ENCODE data around the gene ZNF771. TPM values are rescaled to one million over a fixed set of nuclear protein-coding genes. Genes with fewer than 3 reads are reported as not detected.
A peak's percentile ranks its signal among the peaks of the same experiment; 100 is the strongest.
"Not testable (repeated sequence)": the region's sequence is repeated elsewhere in the genome, so short reads cannot be mapped to it uniquely, and the experiment has no call there.

Gene ZNF771
- total RNA-seq, 1 donor from 2014 or later: 4.4 TPM

- Mint-ChIP-seq H3K4me3 (peak overlapping the region; percentile 91), H3K27ac (peak overlapping the region; percentile 78), H3K9me3 (no peaks in the 10 kb centered on the region), H3K27me3 (no peaks in the 10 kb centered on the region), H3K4me1 (peaks cover 25% of the 10 kb centered on the region), H3K36me3 (ENCODE audit: low read depth) (peaks cover 24% of the 10 kb centered on the region)
- intact Hi-C loops (cut with micrococcal nuclease): loop anchor here (1.0 to 2.0 kb wide), 7 partner anchors 12 to 531 kb away; partner anchors contain the start of genes CD2BP2, CDIPT, SEPTIN1 and TBC1D10B
- ATAC-seq (ENCODE audit: low read depth) (no peak), DNase-seq (no peak)
- TF ChIP-seq CTCF (IDR thresholded peaks at IDR 0.05): no peak
- ChIA-PET POLR2A (interaction anchor here (0.6 to 3.2 kb wide), 15 partner anchors 12 to 329 kb away, joined by 3 to 56 read pairs (median 6); partner anchors contain the start of genes ALDOA, CD2BP2, SEPTIN1 and TBC1D10B), CTCF (interaction anchor here (0.8 to 1.9 kb wide), 7 partner anchors 12 to 221 kb away, joined by 3 to 14 read pairs (median 6); partner anchors contain the start of genes DCTPP1, SEPTIN1 and ZNF771)
Measured at GRCh38 chr16:30394592-30395154, 12.7 kb upstream of the ZNF771 start.

- no peaks in the 10 kb centered on the region for H3K9me3 Mint-ChIP-seq
- peak; percentile 96 for ATAC-seq (ENCODE audit: low read depth)
- peak within 1 kb of the TSS; percentile 78 for H3K27ac Mint-ChIP-seq
- peak; percentile 77 for DNase-seq
- no peak for TF ChIP-seq CTCF (IDR thresholded peaks at IDR 0.05)
- ChIA-PET CTCF (interaction anchor here (0.8 to 1.9 kb wide), 8 partner anchors 12 to 220 kb away, joined by 3 to 14 read pairs (median 6); partner anchors contain the start of genes DCTPP1, SEPTIN1 and ZNF771), POLR2A (interaction anchor here (0.6 to 3.2 kb wide), 19 partner anchors 11 to 330 kb away, joined by 3 to 56 read pairs (median 6); partner anchors contain the start of genes ALDOA, CD2BP2, SEPTIN1 and TBC1D10B)
- intact Hi-C loops (cut with micrococcal nuclease): loop anchor here (1.0 to 2.0 kb wide), 7 partner anchors 12 to 532 kb away; partner anchors contain the start of genes CD2BP2, CDIPT, SEPTIN1 and TBC1D10B
- H3K4me1 Mint-ChIP-seq: peaks cover 31% of the 10 kb centered on the region
- H3K36me3 Mint-ChIP-seq (ENCODE audit: low read depth): peaks cover 27% of the 10 kb centered on the region
- peak within 1 kb of the TSS; percentile 91 for H3K4me3 Mint-ChIP-seq
- no peaks in the 10 kb centered on the region for H3K27me3 Mint-ChIP-seq
Measured at GRCh38 chr16:30395155-30395991, 12.0 kb upstream of the ZNF771 start, which contains the start of gene ZNF48. Gene ZNF48, plus strand, starts transcription at chr16:30395420. Its CDS starts 375 bp downstream, at chr16:30395795.

- intact Hi-C loops (cut with micrococcal nuclease): loop anchor here (1.0 to 2.0 kb wide), 7 partner anchors 11 to 533 kb away; partner anchors contain the start of genes CD2BP2, CDIPT, SEPTIN1 and TBC1D10B
- H3K9me3 Mint-ChIP-seq: no peaks in the 10 kb centered on the region
- H3K4me3 Mint-ChIP-seq: peak overlapping the region; percentile 80
- ATAC-seq (ENCODE audit: low read depth): no peak
- H3K27me3 Mint-ChIP-seq: no peaks in the 10 kb centered on the region
- peaks cover 37% of the 10 kb centered on the region for H3K4me1 Mint-ChIP-seq
- ChIA-PET CTCF (interaction anchor here (1.2 to 1.9 kb wide), 6 partner anchors 11 to 34 kb away, joined by 4 to 14 read pairs (median 5); partner anchors contain the start of genes DCTPP1 and ZNF771), POLR2A (interaction anchor here (0.7 to 3.2 kb wide), 16 partner anchors 10 to 302 kb away, joined by 3 to 56 read pairs (median 6); partner anchors contain the start of genes CD2BP2, CORO1A, SEPTIN1 and TBC1D10B)
- H3K36me3 Mint-ChIP-seq (ENCODE audit: low read depth): peaks cover 27% of the 10 kb centered on the region
- no peak for DNase-seq
- H3K27ac Mint-ChIP-seq: peak overlapping the region; percentile 30
- no peak for TF ChIP-seq CTCF (IDR thresholded peaks at IDR 0.05)
Measured at GRCh38 chr16:30395992-30396585, 11.3 kb upstream of the ZNF771 start.

- Mint-ChIP-seq H3K4me3 (peak overlapping the region; percentile 80), H3K36me3 (ENCODE audit: low read depth) (peaks cover 27% of the 10 kb centered on the region), H3K4me1 (peaks cover 40% of the 10 kb centered on the region)
- H3K9me3 Mint-ChIP-seq; ATAC-seq (ENCODE audit: low read depth); intact Hi-C loops (cut with micrococcal nuclease); H3K27me3 Mint-ChIP-seq; H3K27ac Mint-ChIP-seq; DNase-seq: not testable (repeated sequence)
- POLR2A ChIA-PET: interaction anchor here (1.1 to 3.2 kb wide), 8 partner anchors 10 to 213 kb away, joined by 5 to 56 read pairs (median 14); partner anchors contain the start of genes CD2BP2, CORO1A, SEPTIN1 and TBC1D10B
- CTCF ChIA-PET: interaction anchor here (1.4 to 1.9 kb wide), 3 partner anchors 10 to 21 kb away, joined by 5 to 14 read pairs (median 5); partner anchors contain the start of gene ZNF771
Measured at GRCh38 chr16:30396627-30397026, 10.8 kb upstream of the ZNF771 start.

- intact Hi-C loops (cut with micrococcal nuclease): no loop called here
- H3K4me1 Mint-ChIP-seq: peaks cover 42% of the 10 kb centered on the region
- DNase-seq: no peak
- POLR2A ChIA-PET: interaction anchor here (1.1 to 2.6 kb wide), 5 partner anchors 9 to 214 kb away, joined by 5 to 33 read pairs (median 10); partner anchors contain the start of genes CD2BP2, CORO1A and ZNF771
- CTCF ChIA-PET: interaction anchor here (1.4 to 1.7 kb wide), 3 partner anchors 10 to 21 kb away, joined by 4 to 5 read pairs (median 5); partner anchors contain the start of gene ZNF771
- no peaks in the 10 kb centered on the region for H3K9me3 Mint-ChIP-seq
- no peak overlapping the region for H3K27ac Mint-ChIP-seq
- ATAC-seq (ENCODE audit: low read depth): no peak
- TF ChIP-seq CTCF (IDR thresholded peaks at IDR 0.05): no peak
- H3K27me3 Mint-ChIP-seq: peaks cover 4% of the 10 kb centered on the region
- peaks cover 27% of the 10 kb centered on the region for H3K36me3 Mint-ChIP-seq (ENCODE audit: low read depth)
- peak overlapping the region; percentile 38 for H3K4me3 Mint-ChIP-seq
Measured at GRCh38 chr16:30397056-30397455, 10.3 kb upstream of the ZNF771 start.

Data from activated B cell treated with CpG ODN at 0.5 μM for 24 hours (primary cell).